Kidney epithelial cell (primary cell): ENCODE data around the gene SHANK1. TPM values are rescaled to one million over a fixed set of nuclear protein-coding genes. Genes with fewer than 3 reads are reported as not detected.
A peak's percentile ranks its signal among the peaks of the same experiment; 100 is the strongest.

ENCODE experiments used
- DNase-seq: peaks from one replicate; pipeline ENCODE4 v3.0.0-alpha.2; 2010; ENCODE audit warnings: low read depth
- H3K27me3 ChIP-seq: 2 replicates; pipeline ENCODE4 v1.6.0; 2011; ENCODE audit warnings: low read length; ENCODE audit not compliant: control insufficient read depth, insufficient read depth
- H3K36me3 ChIP-seq: 2 replicates; pipeline ENCODE4 v1.5.1; 2011; ENCODE audit warnings: low read length; ENCODE audit not compliant: control insufficient read depth, insufficient read depth
- H3K4me3 ChIP-seq: 2 replicates; pipeline ENCODE4 v1.5.1; 2011; ENCODE audit warnings: low read depth, mild to moderate bottlenecking, control low read depth, low read length
- total RNA-seq: library from RNA; depleted of rRNA; stranded (reverse); fragments of >200 nt; gene quantifications from 2 replicates; pipeline ENCODE4 v1.2.3, GENCODE V29; 2015
- TF ChIP-seq, protein P1 (sequence below): IDR thresholded peaks from 2 replicates; pipeline ENCODE4 v1.5.1; 2011; ENCODE audit warnings: mild to moderate bottlenecking, moderate library complexity, low read length, control low read depth, inconsistent platforms; ENCODE audit not compliant: insufficient read depth, poor library complexity, severe bottlenecking

Gene SHANK1
- total RNA-seq, 1 donor from 2014 or later, result 1.6 TPM

GRCh38 chr19:50670102-50670380, 49.6 kb downstream of the SHANK1 start:
- no peaks in the 10 kb centered on the region for H3K36me3 ChIP-seq
- TF ChIP-seq, protein P1, sequence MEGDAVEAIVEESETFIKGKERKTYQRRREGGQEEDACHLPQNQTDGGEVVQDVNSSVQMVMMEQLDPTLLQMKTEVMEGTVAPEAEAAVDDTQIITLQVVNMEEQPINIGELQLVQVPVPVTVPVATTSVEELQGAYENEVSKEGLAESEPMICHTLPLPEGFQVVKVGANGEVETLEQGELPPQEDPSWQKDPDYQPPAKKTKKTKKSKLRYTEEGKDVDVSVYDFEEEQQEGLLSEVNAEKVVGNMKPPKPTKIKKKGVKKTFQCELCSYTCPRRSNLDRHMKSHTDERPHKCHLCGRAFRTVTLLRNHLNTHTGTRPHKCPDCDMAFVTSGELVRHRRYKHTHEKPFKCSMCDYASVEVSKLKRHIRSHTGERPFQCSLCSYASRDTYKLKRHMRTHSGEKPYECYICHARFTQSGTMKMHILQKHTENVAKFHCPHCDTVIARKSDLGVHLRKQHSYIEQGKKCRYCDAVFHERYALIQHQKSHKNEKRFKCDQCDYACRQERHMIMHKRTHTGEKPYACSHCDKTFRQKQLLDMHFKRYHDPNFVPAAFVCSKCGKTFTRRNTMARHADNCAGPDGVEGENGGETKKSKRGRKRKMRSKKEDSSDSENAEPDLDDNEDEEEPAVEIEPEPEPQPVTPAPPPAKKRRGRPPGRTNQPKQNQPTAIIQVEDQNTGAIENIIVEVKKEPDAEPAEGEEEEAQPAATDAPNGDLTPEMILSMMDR, result no peak
- no peak for DNase-seq
- H3K27me3 ChIP-seq, result peaks cover 46% of the 10 kb centered on the region
- no peak overlapping the region for H3K4me3 ChIP-seq

- TF ChIP-seq, protein P1, result peak; percentile 80
- Histone ChIP-seq H3K4me3 (no peak overlapping the region), H3K27me3 (peaks cover 47% of the 10 kb centered on the region), H3K36me3 (no peaks in the 10 kb centered on the region)
- no peak for DNase-seq
These were observed 50.1 kb downstream of the SHANK1 start for GRCh38 chr19:50669302-50670101.

GRCh38 chr19:50668879-50669278, 50.7 kb downstream of the SHANK1 start:
- no peak for DNase-seq
- TF ChIP-seq, protein P1, result no peak
- Histone ChIP-seq H3K4me3 (no peak overlapping the region), H3K27me3 (peaks cover 47% of the 10 kb centered on the region), H3K36me3 (no peaks in the 10 kb centered on the region)

DNA sequence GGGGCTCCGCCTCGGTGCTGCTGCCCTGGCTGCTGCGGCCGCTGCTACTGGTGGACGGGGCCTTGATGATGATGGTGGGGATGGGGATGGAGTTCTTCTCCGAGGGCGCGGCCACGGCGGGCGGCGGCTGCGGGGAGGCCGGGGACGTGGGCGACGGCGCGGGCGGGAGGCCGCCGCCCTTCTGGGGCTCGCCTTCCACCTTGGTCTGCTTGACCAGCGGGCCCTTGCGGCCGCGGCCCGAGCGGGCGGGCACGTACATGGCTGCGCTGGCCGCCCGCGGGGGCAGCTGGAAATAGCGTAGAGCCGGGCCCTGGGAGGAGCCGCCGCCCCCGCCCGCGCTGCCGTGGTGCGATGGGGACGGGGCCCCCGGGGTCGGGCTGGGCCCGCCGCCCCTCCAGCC, 51.2 kb downstream of the SHANK1 start:
- Histone ChIP-seq H3K27me3 (peaks cover 47% of the 10 kb centered on the region), H3K4me3 (no peak overlapping the region), H3K36me3 (no peaks in the 10 kb centered on the region)
- no peak for DNase-seq
- TF ChIP-seq, protein P1, result no peak

DNA sequence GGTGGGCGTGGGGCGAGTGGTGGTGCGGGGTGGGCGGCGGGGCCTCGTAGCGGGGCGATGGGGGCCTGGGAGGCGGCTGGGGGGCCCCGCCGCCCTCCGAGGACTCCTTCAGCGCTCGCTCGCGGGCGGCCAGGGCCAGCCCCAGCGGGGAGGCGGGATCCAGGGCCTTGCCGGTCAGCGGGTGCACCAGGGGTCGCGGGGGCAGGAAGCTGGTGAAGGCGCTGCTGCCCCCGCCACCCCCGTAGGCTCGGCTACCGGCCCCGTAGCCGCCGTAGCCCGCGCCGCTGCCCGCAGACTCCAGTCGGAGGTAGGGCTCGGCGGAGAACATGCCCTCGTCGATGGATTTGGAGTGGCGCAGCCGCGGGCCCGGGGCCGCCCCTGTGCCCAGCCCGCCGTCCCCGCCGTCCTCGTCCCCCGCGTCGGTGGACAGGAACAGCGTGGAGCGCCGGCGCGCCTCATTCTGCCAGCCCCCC, 51.8 kb downstream of the SHANK1 start:
- H3K27me3 ChIP-seq, result peaks cover 49% of the 10 kb centered on the region
- TF ChIP-seq, protein P1, result no peak

More for the DNA sequence above, 51.8 kb downstream of the SHANK1 start:
- H3K4me3 ChIP-seq, result no peak overlapping the region
- DNase-seq, result no peak
- no peaks in the 10 kb centered on the region for H3K36me3 ChIP-seq
